Measurements from ENCODE around the gene FTSJ3. TPM values are rescaled to one million over a fixed set of nuclear protein-coding genes. Genes with fewer than 3 reads are reported as not detected.

The FTSJ3 gene
- total and polyA plus RNA-seq, 2 of the 13 experiments (the other 11 are each of a cell fraction or from before 2014, with no cell fraction given) = 26.0 to 64.2 TPM

- 0 out of 2 replicates have a peak, but pooled peaks have one; percentile 33 for TF ChIP-seq ZNF841 (CRISPR knock-in tag; IDR thresholded peaks at IDR 0.05; ENCODE audit: borderline replicate concordance)
- peak; percentile 82; the same call in 1 of the 2 replicates for TF ChIP-seq HIC2 (CRISPR knock-in tag; IDR thresholded peaks at IDR 0.05; ENCODE audit: low read depth)
- TF ChIP-seq FOSL1 (CRISPR knock-in tag; IDR thresholded peaks at IDR 0.05; ENCODE audit: borderline replicate concordance) = no peak
- TF ChIP-seq SMAD3 (CRISPR knock-in tag; IDR thresholded peaks at IDR 0.05) = peak; percentile 68; the same call in 1 of the 2 replicates
- peak; percentile 79 for TF ChIP-seq KDM4B (CRISPR knock-in tag; IDR thresholded peaks at IDR 0.05)
- peak; percentile 94 for TF ChIP-seq SRSF1 (optimal IDR thresholded peaks at IDR 0.05; ENCODE audit: low read depth, low read length)
- TF ChIP-seq, protein P1, sequence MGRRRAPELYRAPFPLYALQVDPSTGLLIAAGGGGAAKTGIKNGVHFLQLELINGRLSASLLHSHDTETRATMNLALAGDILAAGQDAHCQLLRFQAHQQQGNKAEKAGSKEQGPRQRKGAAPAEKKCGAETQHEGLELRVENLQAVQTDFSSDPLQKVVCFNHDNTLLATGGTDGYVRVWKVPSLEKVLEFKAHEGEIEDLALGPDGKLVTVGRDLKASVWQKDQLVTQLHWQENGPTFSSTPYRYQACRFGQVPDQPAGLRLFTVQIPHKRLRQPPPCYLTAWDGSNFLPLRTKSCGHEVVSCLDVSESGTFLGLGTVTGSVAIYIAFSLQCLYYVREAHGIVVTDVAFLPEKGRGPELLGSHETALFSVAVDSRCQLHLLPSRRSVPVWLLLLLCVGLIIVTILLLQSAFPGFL (CRISPR knock-in tag; IDR thresholded peaks at IDR 0.05) = no peak
- TF ChIP-seq AKAP8 (CRISPR knock-in tag; IDR thresholded peaks at IDR 0.05) = peak; percentile 77; the same call in 1 of the 2 replicates
- TF ChIP-seq SCMH1 (CRISPR knock-in tag; IDR thresholded peaks at IDR 0.05; ENCODE audit: borderline replicate concordance) = no peak
- TF ChIP-seq ZNF136 (CRISPR knock-in tag; IDR thresholded peaks at IDR 0.05; ENCODE audit: low read depth) = peak; percentile 80; the same call in 1 of the 2 replicates
- no peak for TF ChIP-seq ZNF18 (CRISPR knock-in tag; IDR thresholded peaks at IDR 0.05; ENCODE audit: insufficient replicate concordance)
- TF ChIP-seq ZNF75D (CRISPR knock-in tag; IDR thresholded peaks at IDR 0.05; ENCODE audit: borderline replicate concordance) = no peak
- TF ChIP-seq STAT5B (CRISPR knock-in tag; IDR thresholded peaks at IDR 0.05) = no peak
- TF ChIP-seq, protein P2, sequence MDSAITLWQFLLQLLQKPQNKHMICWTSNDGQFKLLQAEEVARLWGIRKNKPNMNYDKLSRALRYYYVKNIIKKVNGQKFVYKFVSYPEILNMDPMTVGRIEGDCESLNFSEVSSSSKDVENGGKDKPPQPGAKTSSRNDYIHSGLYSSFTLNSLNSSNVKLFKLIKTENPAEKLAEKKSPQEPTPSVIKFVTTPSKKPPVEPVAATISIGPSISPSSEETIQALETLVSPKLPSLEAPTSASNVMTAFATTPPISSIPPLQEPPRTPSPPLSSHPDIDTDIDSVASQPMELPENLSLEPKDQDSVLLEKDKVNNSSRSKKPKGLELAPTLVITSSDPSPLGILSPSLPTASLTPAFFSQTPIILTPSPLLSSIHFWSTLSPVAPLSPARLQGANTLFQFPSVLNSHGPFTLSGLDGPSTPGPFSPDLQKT (CRISPR knock-in tag; IDR thresholded peaks at IDR 0.05; ENCODE audit: borderline replicate concordance) = no peak
- peak; percentile 89 to 97 for TF ChIP-seq MAFK (conservative IDR thresholded peaks at IDR 0.05 in 1 of 2, IDR thresholded peaks at IDR 0.05 in 1 of 2; ENCODE audit: low read length in 2 of 2)
- TF ChIP-seq, protein P3, sequence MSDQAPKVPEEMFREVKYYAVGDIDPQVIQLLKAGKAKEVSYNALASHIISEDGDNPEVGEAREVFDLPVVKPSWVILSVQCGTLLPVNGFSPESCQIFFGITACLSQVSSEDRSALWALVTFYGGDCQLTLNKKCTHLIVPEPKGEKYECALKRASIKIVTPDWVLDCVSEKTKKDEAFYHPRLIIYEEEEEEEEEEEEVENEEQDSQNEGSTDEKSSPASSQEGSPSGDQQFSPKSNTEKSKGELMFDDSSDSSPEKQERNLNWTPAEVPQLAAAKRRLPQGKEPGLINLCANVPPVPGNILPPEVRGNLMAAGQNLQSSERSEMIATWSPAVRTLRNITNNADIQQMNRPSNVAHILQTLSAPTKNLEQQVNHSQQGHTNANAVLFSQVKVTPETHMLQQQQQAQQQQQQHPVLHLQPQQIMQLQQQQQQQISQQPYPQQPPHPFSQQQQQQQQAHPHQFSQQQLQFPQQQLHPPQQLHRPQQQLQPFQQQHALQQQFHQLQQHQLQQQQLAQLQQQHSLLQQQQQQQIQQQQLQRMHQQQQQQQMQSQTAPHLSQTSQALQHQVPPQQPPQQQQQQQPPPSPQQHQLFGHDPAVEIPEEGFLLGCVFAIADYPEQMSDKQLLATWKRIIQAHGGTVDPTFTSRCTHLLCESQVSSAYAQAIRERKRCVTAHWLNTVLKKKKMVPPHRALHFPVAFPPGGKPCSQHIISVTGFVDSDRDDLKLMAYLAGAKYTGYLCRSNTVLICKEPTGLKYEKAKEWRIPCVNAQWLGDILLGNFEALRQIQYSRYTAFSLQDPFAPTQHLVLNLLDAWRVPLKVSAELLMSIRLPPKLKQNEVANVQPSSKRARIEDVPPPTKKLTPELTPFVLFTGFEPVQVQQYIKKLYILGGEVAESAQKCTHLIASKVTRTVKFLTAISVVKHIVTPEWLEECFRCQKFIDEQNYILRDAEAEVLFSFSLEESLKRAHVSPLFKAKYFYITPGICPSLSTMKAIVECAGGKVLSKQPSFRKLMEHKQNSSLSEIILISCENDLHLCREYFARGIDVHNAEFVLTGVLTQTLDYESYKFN (CRISPR knock-in tag; conservative IDR thresholded peaks at IDR 0.05) = peak; percentile 53
- no peak; the same call in 1 of the 2 replicates for TF ChIP-seq ARID2 (CRISPR knock-in tag; IDR thresholded peaks at IDR 0.05; ENCODE audit: borderline replicate concordance)
Observed at GRCh38 chr17:63827002-63827800, at the start of gene FTSJ3, which contains the start of gene PSMC5 (continued).

All from HepG2 (cell line).